Right lobe of liver (tissue), 6 donors: ENCODE results near the gene SPCS2. TPM values are rescaled to one million over a fixed set of nuclear protein-coding genes. Genes with fewer than 3 reads are reported as not detected.

Source experiments
- ATAC-seq, 4 donors: fragments of 200-7000 bp; cut with Tn5 transposase; one replicate each; pipeline ENCODE4 v1.9.1; 2020; ENCODE audit warnings: mild to moderate bottlenecking in 4 of 4, moderate library complexity in 4 of 4
- DNase-seq, 3 donors: peaks; one replicate each; pipeline ENCODE4 v3.0.0-alpha.2; 2020
- H3K27ac ChIP-seq, 3 donors: fragments of 200-600 bp; one replicate each; pipeline ENCODE4 v1.8.0; 2022
- H3K27me3 ChIP-seq, 2 donors: fragments of 200-600 bp; one replicate each; pipeline ENCODE4 v1.8.0; 2022
- H3K36me3 ChIP-seq, 4 donors: fragments of 200-600 bp; sonication (generic) in 1 of 4; one replicate each; pipeline versions ENCODE4 v1.5.1 to v1.8.0; 2017 to 2022; ENCODE audit warnings: control low read depth in 1 of 4
- H3K4me1 ChIP-seq, 4 donors: fragments of 200-600 bp; sonication (generic) in 1 of 4; one replicate each; pipeline versions ENCODE4 v1.5.1 to v1.8.0; 2017 to 2022; ENCODE audit warnings: control low read depth in 1 of 4
- H3K4me3 ChIP-seq, 3 donors: fragments of 200-600 bp; one replicate each; pipeline ENCODE4 v1.8.0; 2022
- H3K9me3 ChIP-seq, 4 donors: fragments of 200-600 bp; sonication (generic) in 1 of 4; one replicate each; pipeline versions ENCODE4 v1.5.1 to v1.8.0; 2017 to 2022; ENCODE audit warnings: control low read depth in 1 of 4
- POLR2A ChIP-seq: fragments of 450-650 bp; IDR thresholded peaks from one replicate; pipeline ENCODE4 v1.6.1; 2017; ENCODE audit warnings: antibody characterized with exemption, mild to moderate bottlenecking
- WGBS: methylation state at CpG from one replicate; pipeline ENCODE4 v1.1.6; 2018; ENCODE audit warnings: low coverage, low lambda C conversion rate; ENCODE audit not compliant: insufficient coverage; ENCODE audit errors: missing lambda C conversion rate; 5-methylcytosine and 5-hydroxymethylcytosine counted together
- intact Hi-C, 2 donors: fragments of 100-400 bp; cut with DNase I; formaldehyde crosslinking; loops; one replicate each; pipeline versions ENCODE4 v1.11.2 to v1.14.1; 2022
- total RNA-seq, 6 experiments: library from RNA; depleted of rRNA in 2 of 6; stranded (reverse); fragments of >200 nt in 2 of 6; fragmentation: NEBNext Ultra II Directional in 3 of 6; extraction: Animal tissue kit (Norgen Biotek cat#: 25700) in 3 of 6; gene quantifications; one replicate each; pipeline versions ENCODE4 v1.1.0 to v1.2.4, GENCODE V29; 2016 to 2023
- TF ChIP-seq, protein P1 (sequence below), 4 donors: fragments of 200-600 bp in 3 of 4; fragments of 450-650 bp in 1 of 4; IDR thresholded peaks; one replicate each; pipeline versions ENCODE4 v1.5.1 to v1.8.0; 2016 to 2022; ENCODE audit warnings: antibody characterized with exemption in 4 of 4, mild to moderate bottlenecking in 2 of 4
- donor health status: DM: no; HTN: yes; CAD: no.
- donor health status: DM: no; HTN: no; CAD: no.
- donor health status: DM: no; HTN: no; CAD: no.
- donor health status: DM: no; HTN: yes; CAD: no.
- donor health status: DM: no; HTN: yes; CAD: no.

SPCS2 gene
- total RNA-seq, 6 experiments from 2014 or later: 50.8 to 258 (median 107) TPM

DNA sequence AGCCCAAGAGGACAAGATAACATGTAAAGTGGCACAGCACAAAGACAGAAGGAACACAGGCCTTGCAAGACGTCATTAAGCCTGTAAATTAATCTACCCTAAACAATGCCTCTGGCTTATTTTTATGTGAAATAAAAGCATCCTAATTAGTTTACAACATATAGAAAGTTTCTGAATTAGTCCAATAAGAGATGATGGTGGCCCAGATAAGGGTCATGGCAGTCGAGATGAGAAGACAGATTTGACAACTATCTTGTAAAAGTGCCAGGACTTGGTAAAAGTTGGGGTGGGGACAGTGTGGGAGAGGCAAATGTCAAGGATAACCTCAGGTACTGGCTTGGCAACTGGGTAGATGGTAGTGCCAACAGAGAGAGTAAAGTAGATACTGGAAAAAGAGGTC is 13.8 kb upstream of the SPCS2 start:
- 75% methylated on average over 2 of the region's 2 CpGs for WGBS
- H3K27me3 ChIP-seq: no peaks in the 10 kb centered on the region
- no peaks in the 10 kb centered on the region for H3K9me3 ChIP-seq
- H3K4me1 ChIP-seq: no peaks in the 10 kb centered on the region
- ATAC-seq: no peak
- H3K4me3 ChIP-seq: no peak overlapping the region
- no peak for DNase-seq
- intact Hi-C loops: no loop called here
- H3K36me3 ChIP-seq: peaks cover 0 to 34% (median 4%) of the 10 kb centered on the region in 4 donors
- TF ChIP-seq, protein P1, sequence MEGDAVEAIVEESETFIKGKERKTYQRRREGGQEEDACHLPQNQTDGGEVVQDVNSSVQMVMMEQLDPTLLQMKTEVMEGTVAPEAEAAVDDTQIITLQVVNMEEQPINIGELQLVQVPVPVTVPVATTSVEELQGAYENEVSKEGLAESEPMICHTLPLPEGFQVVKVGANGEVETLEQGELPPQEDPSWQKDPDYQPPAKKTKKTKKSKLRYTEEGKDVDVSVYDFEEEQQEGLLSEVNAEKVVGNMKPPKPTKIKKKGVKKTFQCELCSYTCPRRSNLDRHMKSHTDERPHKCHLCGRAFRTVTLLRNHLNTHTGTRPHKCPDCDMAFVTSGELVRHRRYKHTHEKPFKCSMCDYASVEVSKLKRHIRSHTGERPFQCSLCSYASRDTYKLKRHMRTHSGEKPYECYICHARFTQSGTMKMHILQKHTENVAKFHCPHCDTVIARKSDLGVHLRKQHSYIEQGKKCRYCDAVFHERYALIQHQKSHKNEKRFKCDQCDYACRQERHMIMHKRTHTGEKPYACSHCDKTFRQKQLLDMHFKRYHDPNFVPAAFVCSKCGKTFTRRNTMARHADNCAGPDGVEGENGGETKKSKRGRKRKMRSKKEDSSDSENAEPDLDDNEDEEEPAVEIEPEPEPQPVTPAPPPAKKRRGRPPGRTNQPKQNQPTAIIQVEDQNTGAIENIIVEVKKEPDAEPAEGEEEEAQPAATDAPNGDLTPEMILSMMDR (IDR thresholded peaks at IDR 0.05): no peak
- no peak for TF ChIP-seq POLR2A
- no peak overlapping the region for H3K27ac ChIP-seq

DNA sequence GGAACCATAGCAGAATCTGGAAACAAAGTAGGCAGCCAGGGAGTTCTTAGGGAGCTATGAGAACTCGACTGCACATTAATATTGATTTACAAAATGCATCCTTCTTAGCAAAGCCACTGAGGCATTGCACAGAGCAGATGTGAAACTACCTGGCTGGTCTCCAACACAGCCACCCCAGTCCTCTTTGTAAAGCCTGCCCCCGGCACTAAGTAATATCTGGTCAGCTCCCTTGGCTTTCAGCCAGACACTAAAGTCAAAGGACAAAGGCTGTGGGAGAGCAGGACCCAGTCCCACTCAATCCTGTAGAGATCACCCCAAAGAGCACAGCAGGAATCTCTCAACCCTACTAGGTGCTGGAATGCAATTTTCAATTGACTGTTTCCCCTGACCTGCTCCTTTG is 13.0 kb upstream of the SPCS2 start:
- H3K4me1 ChIP-seq: no peaks in the 10 kb centered on the region
- intact Hi-C loops: no loop called here
- TF ChIP-seq, protein P1 (IDR thresholded peaks at IDR 0.05): no peak
- TF ChIP-seq POLR2A: no peak
- no peak overlapping the region for H3K27ac ChIP-seq
- peak in 1 of 4 donors; percentile 23 for ATAC-seq
- no peak for DNase-seq
- no peaks in the 10 kb centered on the region for H3K9me3 ChIP-seq
- no peaks in the 10 kb centered on the region for H3K27me3 ChIP-seq
- 53% methylated on average over 2 of the region's 2 CpGs for WGBS
- no peak overlapping the region for H3K4me3 ChIP-seq
- peaks cover 0 to 34% (median 4%) of the 10 kb centered on the region in 4 donors for H3K36me3 ChIP-seq

DNA sequence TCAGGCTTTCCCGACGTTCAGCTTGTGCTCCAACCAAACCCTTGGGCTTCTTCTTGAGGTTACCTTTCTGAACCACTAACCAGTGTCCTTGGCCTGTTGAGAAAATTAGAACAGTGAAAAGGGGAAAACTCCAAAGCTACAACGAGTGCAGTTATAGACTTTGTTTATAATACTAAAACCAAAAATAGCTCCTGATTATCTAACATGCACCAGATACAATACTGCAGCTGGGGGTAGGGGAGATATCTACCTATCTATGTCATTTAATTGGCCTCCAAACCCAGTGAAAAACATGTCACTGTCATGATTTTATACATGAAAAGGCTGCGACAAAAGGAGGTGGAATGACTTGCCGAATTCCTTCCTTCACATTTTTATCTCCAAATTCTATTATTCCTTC is 12.1 kb upstream of the SPCS2 start:
- no peaks in the 10 kb centered on the region for H3K9me3 ChIP-seq
- H3K4me1 ChIP-seq: no peaks in the 10 kb centered on the region
- H3K27ac ChIP-seq: no peak overlapping the region
- intact Hi-C loops: no loop called here
- no peak for DNase-seq
- H3K27me3 ChIP-seq: no peaks in the 10 kb centered on the region
- ATAC-seq: no peak
- peaks cover 0 to 29% (median 4%) of the 10 kb centered on the region in 4 donors for H3K36me3 ChIP-seq
- no peak overlapping the region for H3K4me3 ChIP-seq
- no peak for TF ChIP-seq POLR2A
- TF ChIP-seq, protein P1 (IDR thresholded peaks at IDR 0.05): no peak
- WGBS: 84% methylated on average over 5 of the region's 5 CpGs

DNA sequence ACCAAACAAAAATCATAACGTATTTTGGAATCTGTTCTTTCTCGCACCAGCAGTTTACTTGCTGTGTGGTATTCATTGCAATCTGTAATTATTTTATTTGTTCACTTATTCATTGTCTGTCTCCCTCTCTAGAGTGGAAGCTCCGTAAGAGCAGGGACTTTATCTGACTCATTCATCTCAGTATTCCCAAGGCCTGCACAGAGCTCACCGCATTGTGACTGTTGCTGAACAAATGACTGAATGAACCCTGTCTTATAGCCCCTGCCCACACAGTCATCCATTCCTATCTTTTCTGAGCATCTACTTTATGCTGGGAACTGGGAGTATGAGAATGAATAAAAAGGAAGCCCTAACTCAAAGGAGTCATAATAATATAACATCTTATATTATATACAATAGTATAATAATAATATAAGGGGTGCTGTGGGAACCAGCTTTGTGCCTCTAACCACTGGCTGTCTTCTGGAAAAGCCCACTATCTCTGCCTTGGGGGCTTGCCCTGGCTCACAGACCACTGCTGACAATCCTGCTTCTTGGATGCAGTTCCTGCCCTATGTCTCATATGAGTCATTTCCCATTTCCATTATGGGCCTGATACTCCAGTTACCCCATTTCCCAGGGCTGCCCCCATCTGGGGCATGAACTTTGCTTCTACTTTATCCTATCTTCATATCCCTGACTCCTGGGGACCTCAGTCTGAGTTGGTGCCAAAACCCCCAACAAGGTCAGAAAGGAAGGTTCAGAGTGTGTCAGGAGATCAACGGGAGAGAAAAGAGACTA is 11.2 kb upstream of the SPCS2 start:
- H3K9me3 ChIP-seq: no peaks in the 10 kb centered on the region
- peaks cover 0 to 23% (median 4%) of the 10 kb centered on the region in 4 donors for H3K36me3 ChIP-seq
- H3K4me3 ChIP-seq: no peak overlapping the region
- H3K4me1 ChIP-seq: no peaks in the 10 kb centered on the region
- ATAC-seq (peak in 2 of 4 donors; percentile 63 to 73), DNase-seq (no peak)
- WGBS: 78% methylated on average over 5 of the region's 5 CpGs
- no peak for TF ChIP-seq POLR2A
- TF ChIP-seq, protein P1 (IDR thresholded peaks at IDR 0.05): no peak
- intact Hi-C loops: no loop called here
- H3K27ac ChIP-seq: no peak overlapping the region
- H3K27me3 ChIP-seq: no peaks in the 10 kb centered on the region
